Ovary (tissue), 9 donors: ENCODE measurements around the gene CST11. TPM values are rescaled to one million over a fixed set of nuclear protein-coding genes. Genes with fewer than 3 reads are reported as not detected.
A peak's percentile ranks its signal among the peaks of the same experiment; 100 is the strongest.

Source experiments
- DNase-seq, 5 donors: peaks; one replicate each; pipeline ENCODE4 v3.0.0-alpha.2; 2019 to 2020
- H3K27ac ChIP-seq, 2 donors: fragments of 200-600 bp; one replicate each; pipeline versions ENCODE4 v1.5.1 to v1.8.0; 2019 to 2022
- H3K27me3 ChIP-seq: fragments of 200-600 bp; one replicate; pipeline ENCODE4 v1.8.0; 2022
- H3K36me3 ChIP-seq: fragments of 200-600 bp; sonication (generic); one replicate; pipeline ENCODE4 v1.5.1; 2019
- H3K4me1 ChIP-seq: one replicate; pipeline ENCODE4 v1.8.1; 2013; ENCODE audit warnings: mild to moderate bottlenecking, moderate library complexity; ENCODE audit not compliant: insufficient read depth
- H3K4me3 ChIP-seq: fragments of 200-600 bp; sonication (generic); one replicate; pipeline ENCODE4 v1.5.1; 2017
- H3K9me3 ChIP-seq, 2 donors: fragments of 200-600 bp in 1 of 2; sonication (generic) in 1 of 2; one replicate each; pipeline versions ENCODE4 v1.5.1 to v1.8.1; 2013 to 2019; ENCODE audit warnings: mild to moderate bottlenecking in 1 of 2, moderate library complexity in 1 of 2
- CTCF ChIP-seq, 3 donors: fragments of 450-650 bp in 2 of 3; fragments of 200-600 bp in 1 of 3; IDR thresholded peaks; one replicate each; pipeline versions ENCODE4 v1.5.1 to v1.8.0; 2016 to 2022; ENCODE audit warnings: antibody characterized with exemption in 3 of 3, mild to moderate bottlenecking in 1 of 3
- EP300 ChIP-seq: sonication (generic); formaldehyde crosslinking; IDR thresholded peaks from one replicate; pipeline ENCODE4 v1.6.1; 2017; ENCODE audit warnings: antibody characterized with exemption
- POLR2A ChIP-seq: fragments of 450-650 bp; IDR thresholded peaks from one replicate; pipeline ENCODE4 v1.6.1; 2017; ENCODE audit warnings: antibody characterized with exemption, mild to moderate bottlenecking, moderate library complexity
- WGBS, 3 donors: extraction: QIAGEN DNeasy Blood & Tissue Kit in 1 of 3; methylation state at CpG; one replicate each; pipeline versions ENCODE4 v1.1.5 to v1.1.7; 2013 to 2017; 5-methylcytosine and 5-hydroxymethylcytosine counted together
- intact Hi-C, 4 donors: fragments of 100-400 bp; cut with DNase I; formaldehyde crosslinking; loops; one replicate each; pipeline versions ENCODE4 v1.11.0 to v1.15.1; 2022 to 2023
- polyA plus RNA-seq, 2 donors: library from polyadenylated mRNA; stranded (reverse); fragments of 200-250 nt in 1 of 2; fragments of 350-450 nt in 1 of 2; fragmentation: Illumina TruSeq in 1 of 2; extraction: RNeasy Lipid Tissue Mini Kit (QIAGEN cat#74804) in 1 of 2; gene quantifications; one replicate each; pipeline ENCODE4 v1.2.3, GENCODE V29; 2013 to 2014
- total RNA-seq, 7 donors: library from RNA; depleted of rRNA in 2 of 7; stranded (reverse); fragments of >200 nt in 2 of 7; fragmentation: NEBNext Ultra II Directional in 3 of 7; extraction: Animal tissue kit (Norgen Biotek cat#: 25700) in 3 of 7; gene quantifications; one replicate each; pipeline versions ENCODE4 v1.1.0 to v1.2.4, GENCODE V29; 2016 to 2023
- donor health status: DM: no; HTN: no; CAD: no; lungs with moderate emphysema.
- donor health status: DM: no; HTN: no; CAD: no.
- donor health status: Bipolar disorder and iron deficiency.
- donor health status: DM: yes; HTN: yes; CAD: no.
- donor health status: DM: no; HTN: no; CAD: no.
- donor health status: DM: yes; HTN: yes; CAD: no.

CST11 gene
- total and polyA plus RNA-seq, 9 donors: not detected

DNA sequence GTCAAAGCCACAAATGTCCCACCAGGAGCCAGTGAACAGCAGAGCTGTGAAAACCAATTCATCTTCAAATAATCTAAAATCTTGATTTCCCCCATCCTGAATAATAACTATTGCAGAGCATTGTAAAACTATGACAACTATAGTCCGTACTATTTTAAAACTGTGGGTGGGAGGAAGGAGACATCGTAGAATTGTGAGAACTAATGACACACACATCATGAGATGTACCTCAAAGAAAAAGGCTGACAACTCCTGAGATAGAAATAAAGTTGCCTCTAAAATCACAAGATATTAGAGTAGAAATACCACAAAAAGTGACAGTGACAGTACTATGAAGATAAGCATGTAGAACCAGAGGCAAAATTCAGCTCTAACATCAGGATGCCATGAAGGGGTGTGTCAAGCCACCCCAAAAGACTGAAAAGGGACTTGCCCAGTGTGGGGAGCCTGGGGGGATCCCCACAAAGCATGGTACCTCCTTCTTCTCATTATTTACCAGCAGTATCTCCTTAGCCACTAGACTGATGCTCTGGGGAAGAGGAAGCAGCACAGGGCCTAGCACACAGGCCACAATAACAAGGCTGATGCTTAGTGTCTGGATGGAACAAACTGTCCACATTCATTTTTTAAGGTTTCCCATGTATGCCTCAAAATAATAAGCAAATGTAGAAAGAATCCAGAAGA lies 44.8 kb downstream of the CST11 start:
- no peaks in the 10 kb centered on the region for H3K9me3 ChIP-seq
- intact Hi-C loops: loop anchor here in 1 of 4 donors (5.0 kb wide), 1 partner anchor 46 kb away; the partner anchor contains the start of gene GZF1
- no peaks in the 10 kb centered on the region for H3K27me3 ChIP-seq
- 84 to 87% (median 87%) methylated on average over 2 of the region's 2 CpGs for WGBS, 3 donors
- no peak for DNase-seq
- peaks cover 17% of the 10 kb centered on the region for H3K4me1 ChIP-seq
- peak overlapping the region in 1 of 2 donors; percentile 45 for H3K27ac ChIP-seq
- no peaks in the 10 kb centered on the region for H3K36me3 ChIP-seq
- no peak for TF ChIP-seq POLR2A
- no peak for TF ChIP-seq CTCF (IDR thresholded peaks at IDR 0.05)
- TF ChIP-seq EP300: no peak
- H3K4me3 ChIP-seq: no peak overlapping the region

DNA sequence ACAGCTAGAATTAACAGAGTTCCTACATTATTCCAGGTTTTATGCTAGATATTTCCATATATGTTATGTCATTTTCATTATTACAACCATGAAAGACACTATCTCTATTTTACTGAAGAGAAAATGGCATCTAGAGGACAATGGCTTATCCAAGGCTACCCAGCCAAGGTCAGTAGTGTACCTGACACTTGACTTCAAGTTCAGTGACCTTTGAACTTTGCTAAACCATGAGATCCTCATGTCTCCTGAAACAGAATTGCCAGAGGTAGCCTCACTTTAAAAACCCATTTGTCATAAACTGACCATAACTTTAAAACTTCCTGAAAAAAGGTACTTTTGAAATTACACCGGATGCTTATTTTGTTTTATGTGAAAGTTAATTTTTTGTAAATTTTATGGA lies 45.8 kb downstream of the CST11 start:
- intact Hi-C loops: loop anchor here in 1 of 4 donors (5.0 kb wide), 1 partner anchor 45 kb away; the partner anchor contains the start of gene GZF1
- no peak overlapping the region for H3K27ac ChIP-seq
- WGBS, 3 donors: 98% methylated on average over 1 of the region's 1 CpG
- no peak overlapping the region for H3K4me3 ChIP-seq
- no peaks in the 10 kb centered on the region for H3K36me3 ChIP-seq
- TF ChIP-seq EP300 (no peak), CTCF (IDR thresholded peaks at IDR 0.05) (no peak), POLR2A (no peak)
- peaks cover 13% of the 10 kb centered on the region for H3K4me1 ChIP-seq
- no peaks in the 10 kb centered on the region for H3K9me3 ChIP-seq
- H3K27me3 ChIP-seq: no peaks in the 10 kb centered on the region
- no peak for DNase-seq

DNA sequence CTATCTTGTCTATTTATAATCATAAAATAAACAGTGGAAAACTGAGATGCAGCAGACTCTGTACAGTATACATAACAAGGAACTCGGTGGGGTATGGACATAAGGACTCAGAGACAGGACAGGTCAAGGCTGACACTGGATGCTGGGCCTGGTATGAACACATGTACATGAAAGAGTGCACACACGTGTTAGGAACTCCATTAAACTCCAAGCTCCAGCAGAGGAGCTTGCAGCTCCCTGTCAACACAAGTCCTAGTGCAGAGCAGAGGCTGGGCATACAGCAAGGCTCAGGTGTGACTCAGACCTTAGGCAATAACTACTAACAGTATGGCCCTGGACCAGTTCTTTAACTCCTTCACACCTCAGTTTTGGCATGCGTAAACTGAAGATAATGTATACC lies 48.5 kb downstream of the CST11 start:
- no peak for DNase-seq
- intact Hi-C loops: no loop called here

DNA sequence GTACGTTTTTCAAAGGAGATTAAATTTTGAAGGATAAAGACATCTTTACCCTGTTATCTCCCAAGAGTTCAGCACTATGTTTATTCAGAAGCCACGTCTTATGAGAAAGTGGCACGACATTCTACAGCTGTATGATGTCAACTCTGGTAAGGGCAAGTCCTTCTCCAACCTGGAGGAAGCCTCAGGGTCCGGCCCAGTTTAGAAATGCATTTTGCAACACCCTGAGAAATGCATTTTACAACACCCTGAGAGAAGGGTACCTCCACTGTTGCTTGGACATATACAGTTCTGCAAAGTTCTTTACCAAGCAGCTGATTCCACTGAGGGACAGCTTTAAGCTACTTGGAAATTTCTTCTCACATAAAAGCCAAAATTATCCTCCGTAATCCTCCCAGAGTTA lies 48.9 kb downstream of the CST11 start:
- TF ChIP-seq POLR2A: no peak
- TF ChIP-seq CTCF (IDR thresholded peaks at IDR 0.05): no peak
- TF ChIP-seq EP300: no peak
- Histone ChIP-seq H3K9me3 (no peaks in the 10 kb centered on the region), H3K4me3 (no peak overlapping the region), H3K36me3 (no peaks in the 10 kb centered on the region), H3K27me3 (no peaks in the 10 kb centered on the region), H3K27ac (no peak overlapping the region), H3K4me1 (peaks cover 18% of the 10 kb centered on the region)
- intact Hi-C loops: no loop called here
- 36 to 56% (median 46%) methylated on average over 5 of the region's 5 CpGs for WGBS, 3 donors
- DNase-seq: no peak

More for the DNA sequence above, 48.5 kb downstream of the CST11 start:
- Histone ChIP-seq H3K36me3 (no peaks in the 10 kb centered on the region), H3K27me3 (no peaks in the 10 kb centered on the region), H3K27ac (no peak overlapping the region), H3K9me3 (no peaks in the 10 kb centered on the region), H3K4me3 (no peak overlapping the region), H3K4me1 (peaks cover 18% of the 10 kb centered on the region)
- 39 to 61% (median 44%) methylated on average over 3 of the region's 3 CpGs for WGBS, 3 donors
- no peak for TF ChIP-seq POLR2A
- no peak for TF ChIP-seq EP300
- no peak for TF ChIP-seq CTCF (IDR thresholded peaks at IDR 0.05)
